A172 (cell line): Measurements from ENCODE around the gene SASH3. TPM values are rescaled to one million over a fixed set of nuclear protein-coding genes. Genes with fewer than 3 reads are reported as not detected.
"Not testable (repeated sequence)": the region's sequence is repeated elsewhere in the genome, so short reads cannot be mapped to it uniquely, and the experiment has no call there.

Experiments used
- DNase-seq: peaks from one replicate; pipeline ENCODE4 v3.0.0-alpha.2; 2015; ENCODE audit warnings: low spot score
- total RNA-seq: library from RNA; depleted of rRNA; stranded (reverse); fragments of >200 nt; shearing (Covaris generic); gene quantifications from 2 replicates; pipeline ENCODE4 v1.2.3, GENCODE V29; 2014; rRNA removed

The SASH3 gene
- total RNA-seq: not detected in 2 replicates

DNA sequence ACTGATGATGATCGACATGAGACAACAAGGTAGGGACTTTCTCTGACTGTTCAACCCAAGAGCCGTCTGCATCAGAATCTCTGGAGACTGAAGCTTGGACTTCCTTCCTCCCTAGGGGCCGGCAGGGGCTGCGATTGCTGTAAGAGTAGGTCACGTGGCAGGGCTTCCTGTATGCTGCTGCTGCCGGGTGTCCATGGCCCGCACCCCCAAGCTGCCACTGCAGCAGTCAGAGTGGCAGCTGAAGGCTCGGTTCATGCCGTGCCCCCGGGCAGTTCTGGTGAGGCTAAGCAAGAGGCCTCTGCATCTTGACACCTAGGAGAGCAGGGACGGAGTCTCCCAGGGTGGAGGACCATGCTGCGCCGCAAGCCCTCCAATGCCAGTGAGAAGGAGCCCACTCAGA lies at the start of gene SASH3:
Gene SASH3 (plus strand): TSS at position 203 of the 400 bp plus-strand sequence. CDS start 149 bp downstream, at position 352.
- no peak for DNase-seq

DNA sequence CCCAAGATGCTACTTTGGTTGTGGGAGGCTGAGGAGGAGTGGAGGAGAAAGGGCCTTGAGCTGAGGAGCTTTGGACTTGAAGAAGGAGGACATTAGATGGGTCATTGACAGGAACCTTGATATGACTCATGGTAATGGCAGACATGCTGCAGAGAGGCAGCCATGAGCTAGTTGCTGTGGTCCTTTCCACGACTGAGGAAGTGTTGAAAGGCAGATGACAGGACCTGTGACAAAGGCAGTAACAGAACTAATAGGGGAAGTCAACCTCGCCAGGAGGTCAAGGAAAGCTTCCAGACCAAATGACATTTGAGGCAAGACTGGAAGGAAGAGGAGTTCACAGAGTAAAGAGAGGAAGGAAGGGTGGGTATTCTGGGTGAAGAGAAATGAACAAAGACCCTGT lies 48.5 kb upstream of the SASH3 start:
- DNase-seq: no peak

DNA sequence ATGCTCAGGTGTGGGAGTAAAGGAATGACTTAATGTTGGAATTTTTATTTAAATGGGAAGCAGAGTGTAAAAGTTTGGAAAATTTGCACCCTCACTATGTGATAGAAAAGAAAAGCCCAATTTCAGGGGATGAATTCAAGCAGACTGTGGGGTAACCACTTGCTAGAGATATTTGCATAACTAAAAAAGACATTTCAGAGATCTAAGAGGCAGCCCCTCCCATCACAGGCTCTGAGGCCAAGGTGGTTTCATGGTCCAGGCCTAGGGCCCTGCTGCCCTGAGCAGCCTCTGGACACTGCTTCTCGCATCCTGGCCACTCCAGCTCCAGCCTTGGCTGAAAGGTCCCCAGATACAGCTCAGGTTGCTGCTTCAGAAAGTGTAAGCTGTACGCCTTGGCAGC lies 46.9 kb upstream of the SASH3 start:
- DNase-seq: no peak

DNA sequence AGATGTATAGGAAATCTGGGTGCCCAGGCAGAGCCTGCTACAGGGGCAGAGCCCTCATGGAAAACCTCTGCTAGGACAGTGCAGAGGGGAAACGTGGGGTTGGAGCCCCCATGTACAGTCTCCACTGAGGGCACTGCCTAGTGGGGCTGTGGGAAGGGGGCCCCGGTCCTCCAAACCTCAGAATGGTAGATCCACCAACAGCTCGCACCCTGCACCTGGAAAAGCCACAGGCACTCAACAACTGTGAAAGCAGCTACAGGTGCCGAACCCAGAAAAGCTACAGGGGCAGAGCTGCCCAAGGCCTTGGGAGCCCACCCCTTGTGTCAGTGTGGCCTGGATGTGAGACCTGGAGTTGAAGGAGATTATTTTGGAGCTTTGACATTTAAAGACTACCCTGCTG lies 46.4 kb upstream of the SASH3 start:
- no peak for DNase-seq

DNA sequence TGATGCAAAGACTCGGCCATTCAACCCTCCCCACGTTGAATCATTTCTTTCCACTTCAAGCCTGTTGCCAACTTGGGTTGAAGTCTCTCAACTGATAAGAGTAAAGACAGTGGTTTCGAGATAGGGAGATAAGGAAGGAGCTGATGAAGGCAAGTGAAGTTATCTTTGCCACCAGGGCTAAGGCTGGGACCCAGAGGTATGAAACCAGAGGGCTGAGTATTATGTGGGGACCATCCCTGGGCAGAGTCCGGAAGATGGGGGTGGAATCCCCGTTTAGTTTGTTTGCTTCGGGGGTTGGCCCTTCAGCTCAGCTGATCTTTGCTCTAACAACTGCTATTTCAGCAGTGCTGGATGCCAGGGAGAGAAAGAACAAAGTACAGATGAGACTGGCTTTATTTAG lies 43.3 kb upstream of the SASH3 start:
- no peak for DNase-seq

DNA sequence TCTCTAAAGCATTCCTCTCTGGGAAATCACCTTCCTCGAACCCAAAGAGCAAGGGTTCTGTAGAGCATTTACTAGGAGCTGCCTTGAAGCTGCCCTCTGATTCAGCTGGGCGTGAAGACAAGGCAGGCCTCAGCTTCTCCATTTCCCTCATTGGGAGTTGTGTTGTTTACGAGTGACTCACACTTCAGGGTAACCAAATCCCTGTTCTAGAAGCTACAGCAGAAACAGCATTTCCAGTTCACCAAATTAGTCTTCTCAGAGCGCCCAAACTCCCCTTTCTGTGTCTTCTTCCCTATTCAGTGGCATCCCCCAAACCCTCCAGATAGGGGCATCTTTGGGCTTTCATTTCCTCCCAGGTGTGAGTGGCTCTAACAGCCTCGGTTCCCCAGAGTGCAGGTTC lies 41.8 kb upstream of the SASH3 start:
- DNase-seq: no peak

DNA sequence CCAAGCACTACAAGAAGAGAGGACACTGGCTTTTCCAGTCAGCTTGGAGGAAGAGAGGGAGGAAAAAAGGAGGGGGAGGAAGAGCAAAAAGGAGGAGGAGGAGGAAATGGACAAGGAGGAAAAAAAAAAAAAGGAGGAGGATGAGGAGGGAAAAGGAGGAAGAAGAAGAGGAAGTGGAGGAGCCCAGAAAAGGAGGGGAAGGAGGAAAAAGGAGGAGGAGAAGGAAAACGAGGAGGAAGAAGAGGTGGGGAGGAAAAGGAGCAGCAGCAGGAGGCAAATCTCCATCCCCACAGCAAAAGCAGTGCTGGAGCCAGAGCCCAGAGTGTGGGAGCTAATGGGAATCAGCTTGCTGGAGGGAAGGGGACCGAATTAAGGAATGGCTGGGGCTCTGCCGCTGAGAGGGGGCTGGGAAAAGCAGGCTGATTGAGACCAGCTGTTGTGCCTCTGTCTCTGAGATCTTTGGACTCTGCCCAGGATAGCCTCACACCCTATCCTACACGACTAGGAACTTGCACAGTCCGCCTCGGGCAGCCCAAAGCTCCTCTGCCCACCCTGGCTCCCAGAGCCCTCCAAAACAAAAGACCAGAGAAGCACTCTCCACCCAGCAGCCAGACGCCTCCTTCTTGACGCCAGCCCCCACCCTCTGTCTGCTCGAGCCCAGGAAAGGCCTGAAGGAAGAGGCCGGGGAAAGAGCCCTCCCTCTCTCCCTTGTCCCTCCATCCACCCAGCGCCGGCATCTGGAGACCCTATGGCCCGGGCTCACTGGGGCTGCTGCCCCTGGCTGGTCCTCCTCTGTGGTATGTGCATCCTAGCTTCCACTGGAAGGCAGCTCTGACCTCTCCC lies 41.1 kb upstream of the SASH3 start, which contains the start of gene XPNPEP2:
Gene XPNPEP2 (plus strand): TSS at position 514 of the 843 bp plus-strand sequence. CDS start 235 bp downstream, at position 749.
- no peak for DNase-seq

DNA sequence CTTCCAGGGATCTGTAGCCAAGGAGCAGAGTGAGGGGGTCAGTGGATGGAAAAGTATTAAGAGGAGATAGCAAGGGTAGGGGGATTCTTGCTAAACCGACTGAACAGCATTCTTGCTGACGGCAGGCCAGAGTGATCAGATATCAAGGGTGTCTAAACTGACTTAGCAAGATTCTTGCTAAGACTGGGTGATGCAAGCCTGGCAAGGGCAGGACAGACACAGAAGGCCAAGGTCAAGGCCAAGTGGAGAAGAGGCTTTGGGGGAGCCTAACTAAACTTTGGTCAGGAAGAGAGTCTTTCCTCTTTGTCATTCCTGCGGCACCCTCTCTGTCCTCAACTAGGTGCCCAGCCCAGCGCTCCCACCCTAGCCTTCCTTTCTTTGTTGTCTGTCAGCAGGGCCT lies 40.2 kb upstream of the SASH3 start:
- no peak for DNase-seq

DNA sequence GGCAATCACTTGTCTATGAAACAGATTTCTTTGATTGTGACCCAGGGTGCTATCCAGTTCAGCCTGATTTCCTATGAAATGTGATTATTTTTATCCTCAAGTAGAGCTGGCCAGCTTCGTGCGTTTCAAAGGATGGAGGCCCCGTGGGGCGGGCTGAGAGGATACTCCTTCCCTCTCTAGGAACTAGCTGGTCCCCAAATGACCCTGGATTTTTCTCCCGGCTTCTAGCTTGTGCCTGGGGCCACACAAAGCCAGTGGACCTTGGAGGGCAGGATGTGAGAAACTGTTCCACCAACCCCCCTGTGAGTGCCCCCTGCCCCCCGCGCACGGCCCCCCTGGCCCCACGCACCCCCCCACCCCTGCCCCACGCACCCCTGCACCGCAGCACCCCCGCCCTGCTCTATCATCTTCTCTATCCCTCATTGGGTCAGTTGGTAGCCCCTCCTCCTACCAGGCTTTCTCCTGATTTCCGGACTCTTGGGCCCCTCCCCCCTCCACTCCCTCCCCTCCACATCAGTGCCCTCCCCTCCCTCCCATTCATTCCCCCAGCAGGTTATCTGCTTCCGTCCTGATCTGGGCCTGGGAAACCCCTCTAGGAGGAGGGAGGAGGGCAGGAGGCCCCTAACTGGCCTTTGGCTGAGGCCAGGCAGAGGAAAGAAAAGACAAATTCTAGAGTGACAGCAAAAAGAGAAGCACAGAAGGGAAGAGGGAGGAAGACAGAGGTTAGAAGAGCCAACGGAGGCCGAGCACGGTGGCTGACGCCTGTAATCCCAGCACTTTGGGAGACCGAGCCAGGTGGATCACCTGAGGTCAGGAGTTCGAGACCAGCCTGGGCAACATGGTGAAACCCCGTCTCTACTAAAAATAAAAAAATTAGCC lies 37.6 kb upstream of the SASH3 start:
- no peak for DNase-seq

DNA sequence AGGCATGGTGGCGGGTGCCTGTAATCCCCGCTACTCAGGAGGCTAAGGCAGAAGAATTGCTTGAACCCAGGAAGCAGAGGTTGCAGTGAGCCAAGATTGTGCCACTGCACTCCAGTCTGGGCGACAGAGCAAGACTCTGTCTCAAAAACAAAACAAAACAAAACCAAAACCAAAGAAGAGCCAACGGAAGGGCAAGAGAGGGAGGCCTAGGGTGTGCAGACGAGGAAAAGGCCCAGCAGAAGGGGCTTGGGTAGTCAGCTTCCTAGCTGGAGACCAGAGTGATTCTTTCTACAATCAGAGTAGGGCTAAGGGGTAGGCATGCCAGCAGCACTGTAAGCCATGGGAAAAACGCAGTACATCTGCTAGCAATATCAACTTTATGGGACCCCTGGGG lies 37.0 kb upstream of the SASH3 start:
- not testable (repeated sequence) for DNase-seq

DNA sequence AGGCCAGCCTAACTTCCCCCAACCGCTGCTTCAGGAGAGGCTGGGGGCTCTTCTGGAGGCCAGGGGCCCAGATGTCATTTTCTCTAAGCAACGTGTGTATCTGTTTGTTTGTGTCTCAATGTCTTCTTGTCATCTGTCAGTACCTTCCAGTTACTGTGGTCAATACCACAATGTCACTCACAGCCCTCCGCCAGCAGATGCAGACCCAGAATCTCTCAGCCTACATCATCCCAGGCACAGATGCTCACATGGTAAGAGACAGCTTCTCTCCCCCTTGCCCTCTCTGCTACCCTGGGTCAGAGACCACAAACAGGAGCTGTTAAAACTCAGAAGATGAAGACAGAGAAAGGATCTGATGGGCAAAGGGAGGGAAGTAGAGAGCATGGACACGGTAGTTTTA lies 35.9 kb upstream of the SASH3 start:
- DNase-seq: no peak

DNA sequence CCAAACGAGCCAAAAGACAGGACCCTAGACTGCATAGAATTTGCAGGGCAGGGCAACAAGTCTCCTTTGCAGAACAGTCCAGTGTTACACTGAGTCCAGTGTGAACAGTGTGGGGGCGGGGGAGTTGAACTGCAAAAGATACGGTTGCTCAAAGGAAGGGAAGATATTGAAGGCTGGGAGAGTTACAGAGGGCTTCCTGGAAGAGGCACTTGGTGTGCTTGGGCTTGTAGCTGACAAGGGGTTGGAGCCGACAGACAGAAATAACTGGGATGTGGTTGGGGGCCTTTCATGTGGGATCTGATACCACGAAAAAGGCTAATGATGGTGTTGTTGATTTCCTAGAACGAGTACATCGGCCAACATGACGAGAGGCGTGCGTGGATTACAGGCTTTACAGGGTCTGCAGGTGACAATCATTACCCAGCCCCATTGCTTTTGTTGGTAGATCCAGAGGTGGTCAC lies 34.9 kb upstream of the SASH3 start:
- no peak for DNase-seq

DNA sequence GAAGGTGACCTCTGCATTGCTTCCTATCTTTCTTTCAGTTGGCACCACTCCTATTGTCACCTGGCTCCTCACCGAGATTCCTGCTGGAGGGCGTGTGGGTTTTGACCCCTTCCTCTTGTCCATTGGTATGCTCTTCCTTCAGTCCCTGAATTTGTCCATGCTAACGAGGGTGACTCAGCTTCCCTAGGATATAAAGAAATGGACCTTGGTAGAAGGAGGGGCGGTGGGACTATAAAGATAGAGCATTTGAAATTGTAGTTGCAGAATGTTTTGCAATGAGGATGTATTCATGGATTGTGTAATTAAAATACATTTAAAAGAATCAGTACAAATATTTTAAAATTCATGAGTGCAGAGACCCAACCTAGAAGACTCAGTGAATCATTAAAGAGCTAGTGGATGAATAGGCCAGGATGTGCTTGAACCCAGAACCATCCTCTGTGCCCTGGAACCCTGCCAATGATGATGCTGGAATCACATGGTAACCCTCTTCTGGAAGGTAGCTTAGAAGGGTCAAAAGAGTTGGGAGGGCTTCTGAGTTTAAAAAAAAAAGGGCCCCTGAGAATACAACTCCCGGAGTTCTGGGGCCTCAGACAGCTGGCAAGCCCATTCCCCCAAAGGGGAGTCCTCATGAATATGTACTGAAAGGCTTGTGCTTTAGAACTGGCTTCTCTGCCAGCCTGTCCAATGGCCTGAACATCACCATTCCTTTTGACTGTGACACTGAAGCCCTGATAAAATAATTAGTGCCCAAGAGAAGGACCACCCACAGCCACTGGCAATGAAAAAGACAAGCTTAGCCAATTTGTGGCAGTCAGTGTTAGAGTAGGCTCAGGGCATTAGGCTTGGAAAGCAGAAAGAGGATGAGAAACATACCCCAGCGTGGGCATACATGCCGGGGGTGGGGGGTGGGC lies 32.9 kb upstream of the SASH3 start:
- DNase-seq: no peak

DNA sequence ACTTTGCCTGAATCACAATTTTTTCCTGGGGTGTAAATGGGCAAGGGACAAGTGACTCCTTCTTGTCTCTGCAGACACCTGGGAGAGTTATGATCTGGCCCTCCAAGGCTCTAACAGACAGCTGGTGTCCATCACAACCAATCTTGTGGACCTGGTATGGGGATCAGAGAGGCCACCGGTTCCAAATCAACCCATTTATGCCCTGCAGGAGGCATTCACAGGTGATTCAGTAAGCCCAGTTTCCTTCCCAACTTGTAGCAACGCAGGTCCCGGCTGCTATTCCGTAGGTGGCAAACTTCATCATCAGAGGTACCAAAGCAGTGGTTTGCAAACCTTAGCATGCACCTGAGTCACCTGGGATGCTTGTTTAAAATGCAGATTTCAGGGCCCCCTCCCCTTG lies 32.2 kb upstream of the SASH3 start:
- no peak for DNase-seq

DNA sequence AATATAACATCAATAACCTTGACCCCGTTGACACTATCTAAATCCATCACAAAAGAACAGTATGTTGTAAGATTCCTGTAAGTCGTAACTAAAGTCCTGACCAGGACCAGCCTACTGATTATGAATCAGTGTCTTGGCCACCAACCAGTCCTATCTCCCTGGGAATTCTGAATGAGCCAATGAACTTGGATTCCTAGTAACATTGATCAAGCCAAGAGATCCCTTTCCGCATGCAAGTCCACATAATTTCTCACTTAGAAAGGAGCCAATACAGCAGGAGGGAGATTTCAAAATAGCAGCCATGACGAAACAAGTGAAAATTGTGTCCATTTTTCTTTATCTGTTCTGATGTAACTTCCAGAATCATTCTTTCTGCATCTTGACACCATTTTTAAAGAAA lies 31.4 kb upstream of the SASH3 start:
- no peak for DNase-seq

DNA sequence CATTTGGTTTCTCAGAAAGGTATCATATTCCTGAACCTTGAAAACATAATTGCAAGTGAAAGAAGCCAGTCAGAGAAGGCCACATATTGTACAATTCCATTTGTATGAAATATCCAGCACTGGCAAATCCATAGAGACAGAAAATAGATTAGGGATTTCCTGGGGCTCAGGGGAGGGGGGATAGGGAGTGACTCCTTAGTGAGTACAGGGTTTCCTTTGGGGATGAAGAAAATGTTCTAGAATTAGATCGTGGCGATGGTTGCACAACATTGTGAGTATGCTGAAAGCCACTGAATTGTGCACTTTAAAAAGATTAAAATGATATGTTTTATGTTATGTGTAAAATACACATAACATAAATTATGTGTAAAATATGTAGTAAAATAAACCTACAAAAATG lies 30.7 kb upstream of the SASH3 start:
- DNase-seq: no peak

DNA sequence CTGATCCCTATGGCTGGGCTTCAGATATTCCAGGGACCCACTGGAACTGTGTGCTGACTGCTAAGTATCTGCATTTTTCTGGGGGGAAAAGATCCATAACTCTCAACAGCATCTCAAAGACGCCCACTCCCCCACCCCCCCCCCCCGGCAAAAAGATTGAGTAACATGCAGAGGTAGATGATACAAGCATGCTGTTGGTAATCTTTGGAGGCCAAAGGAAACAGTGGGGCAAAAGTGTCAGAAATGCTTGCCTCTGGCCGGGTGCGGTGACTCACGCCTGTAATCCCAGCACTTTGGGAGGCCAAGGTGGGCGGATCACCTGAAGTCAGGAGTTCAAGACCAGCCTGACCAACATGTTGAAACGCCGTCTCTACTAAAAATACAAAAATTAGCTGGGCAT lies 28.8 kb upstream of the SASH3 start:
- DNase-seq: no peak

DNA sequence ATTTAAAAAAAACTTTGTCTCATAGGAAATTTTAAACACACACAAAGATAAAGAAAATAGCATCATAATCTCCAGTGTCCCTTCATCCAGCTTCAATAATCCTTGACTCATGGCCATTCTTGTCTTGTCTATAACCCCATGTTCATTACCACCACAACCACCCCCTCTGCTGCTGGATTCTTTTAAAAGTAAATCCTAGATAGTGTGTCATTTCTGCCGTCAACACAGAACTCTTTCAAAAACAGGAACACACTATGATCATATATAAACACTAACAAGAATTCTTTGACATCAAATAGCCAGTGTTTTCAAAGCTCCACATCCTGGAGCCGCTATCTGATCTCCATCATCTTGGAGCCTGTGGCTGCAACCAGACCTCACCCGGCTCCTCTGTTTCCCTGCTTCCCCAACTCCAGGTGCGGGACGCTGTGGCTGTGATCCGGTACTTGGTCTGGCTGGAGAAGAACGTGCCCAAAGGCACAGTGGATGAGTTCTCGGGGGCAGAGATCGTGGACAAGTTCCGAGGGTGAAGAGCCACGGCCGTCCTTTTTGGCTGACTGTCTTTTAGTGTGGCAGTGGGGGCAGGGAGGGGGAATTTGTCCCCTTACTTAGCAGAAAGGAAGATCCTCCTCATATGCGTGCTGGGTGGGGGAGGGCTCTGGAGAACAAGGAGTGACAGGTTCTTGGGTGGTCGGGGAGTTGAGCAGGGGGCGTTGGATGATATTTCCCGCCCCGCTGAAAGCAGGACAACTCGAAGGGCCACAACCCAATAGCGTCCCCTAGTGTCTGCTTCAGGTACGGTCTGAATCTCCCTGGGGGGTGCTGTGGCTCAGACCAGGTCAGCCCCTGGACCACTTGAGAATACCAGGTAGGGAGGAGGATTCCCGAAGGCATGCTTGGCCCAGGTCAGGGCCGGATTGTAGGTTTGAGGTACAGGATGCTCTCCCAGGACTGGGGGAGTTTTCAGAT lies 25.4 kb upstream of the SASH3 start:
- DNase-seq: no peak

DNA sequence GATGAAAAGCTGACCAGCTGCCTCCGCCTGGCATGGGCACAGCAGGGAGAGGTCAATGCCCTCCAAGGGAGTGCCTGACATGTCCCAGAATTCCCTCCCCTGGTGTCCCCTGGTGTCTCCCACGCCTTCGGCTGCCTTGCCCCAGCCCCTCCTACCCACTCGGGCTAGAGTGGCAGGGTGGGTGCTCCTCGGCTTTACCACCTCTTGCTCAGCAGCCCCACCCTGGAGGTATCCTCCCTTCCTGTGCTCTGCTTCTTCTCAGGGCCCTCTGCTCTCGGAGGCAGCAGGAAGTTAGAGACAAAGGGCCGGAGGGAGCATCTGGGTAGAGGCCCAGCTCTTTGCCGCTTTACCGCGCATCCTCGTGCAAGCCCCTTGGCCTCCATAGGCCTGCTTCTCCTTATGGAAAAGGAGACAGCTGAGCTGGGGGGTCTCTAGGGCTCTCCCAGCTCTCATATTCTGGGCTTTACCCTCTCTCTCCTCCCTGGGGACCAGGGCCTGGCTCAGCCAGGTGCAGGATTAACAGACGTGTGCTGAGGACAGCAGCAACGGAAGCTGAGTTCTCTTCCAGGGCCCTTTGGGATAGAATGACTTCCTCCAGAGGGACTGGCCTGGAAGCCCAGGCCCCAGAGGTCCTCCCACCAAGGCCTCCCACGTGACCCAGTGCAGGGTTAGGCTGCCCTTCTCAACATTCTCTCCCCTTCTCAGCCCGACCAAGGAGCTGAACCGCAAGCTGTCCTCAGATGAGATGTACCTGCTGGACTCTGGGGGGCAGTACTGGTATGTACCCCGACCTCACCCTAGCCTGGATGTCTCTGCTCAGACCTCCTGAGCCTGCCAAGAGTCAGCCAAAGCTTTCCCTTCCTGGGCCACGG lies 23.7 kb upstream of the SASH3 start:
- DNase-seq: no peak
